Measurements from ENCODE around the gene ATN1. TPM values are rescaled to one million over a fixed set of nuclear protein-coding genes. Genes with fewer than 3 reads are reported as not detected.

Gene ATN1
- total and polyA plus RNA-seq, 2 of the 8 experiments (the other 6 are each of a cell fraction or from before 2014, with no cell fraction given) = 20.6 to 73.4 TPM

- TF ChIP-seq USF2 (IDR thresholded peaks at IDR 0.05; ENCODE audit: low read length) (no peak), GABPA (IDR thresholded peaks at IDR 0.05; ENCODE audit: borderline replicate concordance, insufficient read depth, low read length) (no peak), PHF8 (conservative IDR thresholded peaks at IDR 0.05; ENCODE audit: low read depth, low read length) (no peak), RBBP5 (IDR thresholded peaks at IDR 0.05; ENCODE audit: borderline replicate concordance, low read depth, low read length) (0 out of 2 replicates have a peak, but pooled peaks have one; percentile 44)
Observed at GRCh38 chr12:6925540-6926279, 2.0 kb upstream of the ATN1 start (continued).

All from H1 (cell line).